NCI-H524 treated with DMSO at 0.1 percent for 48 hours (cell line): ENCODE measurements around the gene TMEM135.
"Not testable (repeated sequence)": the region's sequence is repeated elsewhere in the genome, so short reads cannot be mapped to it uniquely, and the experiment has no call there.

Source experiments
- DNase-seq: peaks from one replicate; lab custom pipeline; 2025; lab: John Stamatoyannopoulos, UW

The TMEM135 gene

GRCh38 chr11:87020764-87021365 lies 16.9 kb upstream of the TMEM135 start:
- DNase-seq: no peak

GRCh38 chr11:87022254-87022653 lies 15.5 kb upstream of the TMEM135 start:
- DNase-seq: no peak

- DNase-seq: no peak
These were observed 15.0 kb upstream of the TMEM135 start for GRCh38 chr11:87022738-87023137.

GRCh38 chr11:87026415-87026814 lies 11.3 kb upstream of the TMEM135 start:
- not testable (repeated sequence) for DNase-seq

- no peak for DNase-seq
These were observed 7.2 kb upstream of the TMEM135 start for GRCh38 chr11:87030458-87031054.

GRCh38 chr11:87031433-87032170 lies 6.1 kb upstream of the TMEM135 start:
- no peak for DNase-seq

- DNase-seq: no peak
These were observed 4.2 kb upstream of the TMEM135 start for GRCh38 chr11:87033561-87033960.

- DNase-seq: no peak
These were observed 1.7 kb upstream of the TMEM135 start for GRCh38 chr11:87035976-87036583.

- DNase-seq: no peak
These were observed 831 bp upstream of the TMEM135 start for GRCh38 chr11:87036756-87037449.

- no peak for DNase-seq
These were observed 672 bp downstream of the TMEM135 start for GRCh38 chr11:87038235-87038977.

GRCh38 chr11:87039371-87039770 lies 1.6 kb downstream of the TMEM135 start:
- no peak for DNase-seq

GRCh38 chr11:87043894-87044293 lies 6.2 kb downstream of the TMEM135 start:
- no peak for DNase-seq

GRCh38 chr11:87046824-87047223 lies 9.1 kb downstream of the TMEM135 start:
- DNase-seq: no peak

- no peak for DNase-seq
These were observed 18.4 kb downstream of the TMEM135 start for GRCh38 chr11:87056091-87056490.

GRCh38 chr11:87057749-87058148 lies 20.0 kb downstream of the TMEM135 start:
- DNase-seq: no peak

- DNase-seq: no peak
These were observed 22.1 kb downstream of the TMEM135 start for GRCh38 chr11:87059596-87060390.

GRCh38 chr11:87061766-87062165 lies 24.0 kb downstream of the TMEM135 start:
- no peak for DNase-seq

GRCh38 chr11:87063982-87064381 lies 26.2 kb downstream of the TMEM135 start:
- no peak for DNase-seq

GRCh38 chr11:87072787-87073186 lies 35.1 kb downstream of the TMEM135 start:
- DNase-seq: no peak

- DNase-seq: no peak
These were observed 38.6 kb downstream of the TMEM135 start for GRCh38 chr11:87076260-87076783.
